ENCODE measurements around the gene ATN1. TPM values are rescaled to one million over a fixed set of nuclear protein-coding genes. Genes with fewer than 3 reads are reported as not detected.
A peak's percentile ranks its signal among the peaks of the same experiment; 100 is the strongest.

The ATN1 gene
- total RNA-seq, 2 donors from 2014 or later = 34.0 to 62.3 TPM

DNA sequence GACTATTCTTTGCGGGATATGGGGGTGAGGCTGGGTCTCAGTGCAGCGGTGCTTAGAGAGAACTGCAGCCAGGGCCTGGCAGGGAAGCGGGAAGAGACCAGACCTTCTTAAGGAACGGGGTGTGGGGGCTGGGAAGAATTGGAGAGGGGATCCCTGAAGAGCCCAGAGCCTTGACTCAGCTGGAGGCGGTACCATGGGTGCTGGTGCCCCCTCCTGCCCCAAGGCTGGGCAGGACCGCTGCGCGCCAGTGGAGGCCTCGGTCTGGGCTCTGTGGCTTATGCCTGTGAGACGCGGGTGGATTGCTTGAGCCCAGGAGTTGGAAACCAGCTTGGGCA is 14.5 kb downstream of the ATN1 start:
- Mint-ChIP-seq H3K4me1 (peaks cover 24% of the 10 kb centered on the region), H3K27ac (peak overlapping the region; percentile 100), H3K27me3 (no peaks in the 10 kb centered on the region), H3K36me3 (ENCODE audit: low read depth) (peaks cover 85% of the 10 kb centered on the region), H3K9me3 (no peaks in the 10 kb centered on the region), H3K4me3 (peak overlapping the region; percentile 87)
- ATAC-seq (replicated peaks) = no peak

DNA sequence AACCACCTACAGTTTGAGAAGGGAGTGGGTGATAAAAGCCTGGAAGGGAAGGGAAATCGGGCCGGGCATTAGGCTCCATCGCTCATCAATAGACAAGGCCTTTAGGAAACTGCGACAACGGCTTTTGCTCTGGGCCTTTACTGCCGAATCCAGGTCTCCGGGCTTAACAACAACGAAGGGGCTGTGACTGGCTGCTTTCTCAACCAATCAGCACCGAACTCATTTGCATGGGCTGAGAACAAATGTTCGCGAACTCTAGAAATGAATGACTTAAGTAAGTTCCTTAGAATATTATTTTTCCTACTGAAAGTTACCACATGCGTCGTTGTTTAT is 15.6 kb downstream of the ATN1 start:
- Mint-ChIP-seq H3K36me3 (ENCODE audit: low read depth) (peaks cover 88% of the 10 kb centered on the region), H3K27me3 (no peaks in the 10 kb centered on the region), H3K4me1 (peaks cover 28% of the 10 kb centered on the region), H3K27ac (peak overlapping the region; percentile 100), H3K4me3 (peak overlapping the region; percentile 87), H3K9me3 (no peaks in the 10 kb centered on the region)
- peak; percentile 53 for ATAC-seq (replicated peaks)

DNA sequence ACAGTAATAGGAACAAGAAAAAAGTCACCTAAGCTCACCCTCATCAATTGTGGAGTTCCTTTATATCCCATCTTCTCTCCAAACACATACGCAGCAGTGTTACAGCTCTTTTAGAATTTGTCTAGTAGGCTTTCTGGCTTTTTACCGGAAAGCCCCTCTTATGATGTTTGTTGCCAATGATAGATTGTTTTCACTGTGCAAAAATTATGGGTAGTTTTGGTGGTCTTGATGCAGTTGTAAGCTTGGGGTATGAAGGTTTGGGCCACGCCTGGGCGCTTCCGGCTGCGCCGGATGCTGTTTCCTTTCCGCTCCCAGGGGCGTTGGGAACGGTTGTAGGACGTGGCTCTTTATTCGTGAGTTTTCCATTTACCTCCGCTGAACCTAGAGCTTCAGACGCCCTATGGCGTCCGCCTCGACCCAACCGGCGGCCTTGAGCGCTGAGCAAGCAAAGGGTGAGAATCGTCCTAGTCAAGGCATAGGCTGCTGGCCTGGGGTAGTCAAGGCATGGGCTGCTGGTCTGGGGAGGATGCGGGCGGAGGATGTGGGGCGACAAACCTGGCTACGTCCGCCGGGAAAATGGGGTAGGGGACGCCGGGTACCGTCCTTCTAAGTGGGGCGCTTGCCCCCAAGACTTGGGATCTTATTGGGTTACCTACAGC is 16.1 kb downstream of the ATN1 start, which contains the start of the genes C12orf57 and RNU7-1:
Gene C12orf57 (plus strand): TSS at position 301 of the 659 bp plus-strand sequence. CDS start 100 bp downstream, at position 401.
Gene RNU7-1 (plus strand): TSS at position 95 of the 659 bp plus-strand sequence.
- ATAC-seq (replicated peaks) = peak; percentile 50
- no peaks in the 10 kb centered on the region for H3K27me3 Mint-ChIP-seq
- H3K27ac Mint-ChIP-seq = peak within 1 kb of the TSS; percentile 100
- peak within 1 kb of the TSS; percentile 87 for H3K4me3 Mint-ChIP-seq
- peaks cover 30% of the 10 kb centered on the region for H3K4me1 Mint-ChIP-seq
- peaks cover 91% of the 10 kb centered on the region for H3K36me3 Mint-ChIP-seq (ENCODE audit: low read depth)
- H3K9me3 Mint-ChIP-seq = no peaks in the 10 kb centered on the region

DNA sequence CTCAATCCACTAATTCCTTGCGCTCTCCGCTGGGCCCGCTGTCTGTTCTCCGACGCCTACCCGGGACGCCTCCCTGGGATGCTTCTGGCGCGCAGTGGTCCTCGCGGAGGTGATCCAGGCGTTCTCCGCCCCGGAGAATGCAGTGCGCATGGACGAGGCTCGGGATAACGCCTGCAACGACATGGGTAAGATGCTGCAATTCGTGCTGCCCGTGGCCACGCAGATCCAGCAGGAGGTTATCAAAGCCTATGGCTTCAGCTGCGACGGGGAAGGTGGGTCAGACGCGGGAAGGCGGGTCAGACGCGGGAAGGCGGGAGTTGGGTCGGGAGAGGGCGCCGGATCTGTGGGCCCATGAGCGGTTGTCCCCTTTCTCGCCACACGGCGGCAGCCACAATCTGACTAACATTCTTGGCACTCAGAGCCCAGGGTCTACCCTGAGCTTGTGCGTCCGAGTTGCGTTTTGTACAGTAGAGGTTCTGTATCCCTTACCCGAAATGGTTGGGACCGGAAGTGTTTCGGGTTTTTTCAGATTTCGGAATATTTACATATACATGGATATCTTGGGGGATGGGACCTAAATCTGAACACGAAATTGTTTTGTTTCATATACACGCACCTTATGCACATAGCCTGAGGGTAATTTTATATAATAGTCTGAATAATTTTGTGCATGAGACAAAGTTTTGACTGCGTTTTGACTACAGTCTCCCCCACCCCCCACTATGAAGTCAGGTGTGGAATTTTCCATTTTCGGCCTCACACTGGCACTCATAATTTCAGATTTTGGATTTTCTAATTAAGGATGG is 16.8 kb downstream of the ATN1 start:
- Mint-ChIP-seq H3K27me3 (no peaks in the 10 kb centered on the region), H3K36me3 (ENCODE audit: low read depth) (peaks cover 91% of the 10 kb centered on the region), H3K27ac (peak overlapping the region; percentile 100), H3K9me3 (no peaks in the 10 kb centered on the region), H3K4me3 (peak overlapping the region; percentile 87), H3K4me1 (peaks cover 33% of the 10 kb centered on the region)
- ATAC-seq (replicated peaks) = peak; percentile 59

DNA sequence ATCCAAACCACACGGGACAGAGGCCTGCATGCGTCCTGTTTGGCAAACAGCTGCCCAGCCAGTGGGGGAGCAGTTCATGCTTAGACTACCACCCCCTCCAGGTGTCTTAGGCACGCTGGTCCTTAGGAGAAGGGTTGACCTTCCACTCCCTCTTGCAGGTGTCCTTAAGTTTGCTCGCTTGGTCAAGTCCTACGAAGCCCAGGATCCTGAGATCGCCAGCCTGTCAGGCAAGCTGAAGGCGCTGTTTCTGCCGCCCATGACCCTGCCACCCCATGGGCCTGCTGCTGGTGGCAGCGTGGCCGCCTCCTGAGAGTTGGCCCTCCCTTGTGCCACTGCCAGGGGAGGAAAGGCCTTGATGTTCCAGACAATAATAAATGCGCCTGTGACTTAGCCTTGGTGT is 17.9 kb downstream of the ATN1 start:
- Mint-ChIP-seq H3K27ac (peak overlapping the region; percentile 100), H3K9me3 (no peaks in the 10 kb centered on the region), H3K4me1 (peaks cover 41% of the 10 kb centered on the region), H3K27me3 (no peaks in the 10 kb centered on the region), H3K36me3 (ENCODE audit: low read depth) (peaks cover 82% of the 10 kb centered on the region), H3K4me3 (peak overlapping the region; percentile 87)
- no peak for ATAC-seq (replicated peaks)

DNA sequence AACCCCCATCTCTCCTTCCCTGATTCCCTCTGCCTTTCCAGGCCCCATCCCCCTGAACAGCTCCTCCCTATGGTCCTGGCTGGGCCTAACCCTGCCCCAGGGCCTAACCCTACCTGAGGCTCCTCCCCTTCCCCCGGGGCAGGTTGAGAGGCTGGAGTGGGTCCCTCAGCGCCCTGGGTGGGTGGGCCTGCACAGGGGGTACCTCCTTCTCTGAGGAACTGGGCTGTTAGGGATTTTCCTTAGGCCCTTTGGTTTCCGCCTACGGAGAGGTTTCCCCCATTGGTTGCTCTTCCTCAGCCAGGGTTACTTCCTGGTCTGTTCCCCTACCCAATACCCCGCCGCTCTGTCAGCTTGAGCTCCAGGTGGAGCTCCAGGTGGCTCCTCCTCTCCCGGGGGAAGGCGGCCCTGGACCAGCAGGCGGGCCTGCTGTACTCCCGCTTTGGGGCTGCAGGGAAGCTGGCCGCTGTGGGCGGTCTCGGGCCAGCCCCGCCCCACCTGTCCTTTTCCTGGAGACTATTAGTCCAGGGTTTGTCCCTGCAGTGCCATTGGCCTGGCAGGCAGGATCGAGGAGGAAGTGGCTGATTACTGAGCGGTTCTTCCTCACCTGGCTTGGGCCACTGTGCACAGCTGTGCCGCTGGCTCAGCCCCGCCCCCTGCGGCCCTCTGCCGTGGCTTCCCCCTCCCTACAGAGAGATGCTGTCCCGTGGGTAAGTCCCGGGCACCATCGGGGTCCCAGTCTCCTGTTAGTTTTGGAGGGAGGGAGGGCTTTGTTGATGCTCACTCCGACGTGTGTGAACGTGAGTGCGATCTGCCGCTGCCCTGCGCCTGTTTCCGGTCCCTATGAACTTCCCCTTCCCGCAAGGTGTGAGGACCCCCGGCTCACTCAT is 18.5 kb downstream of the ATN1 start:
- Mint-ChIP-seq H3K27ac (peak overlapping the region; percentile 100), H3K4me3 (peak overlapping the region; percentile 87), H3K27me3 (no peaks in the 10 kb centered on the region), H3K4me1 (peaks cover 42% of the 10 kb centered on the region), H3K9me3 (no peaks in the 10 kb centered on the region), H3K36me3 (ENCODE audit: low read depth) (peaks cover 81% of the 10 kb centered on the region)
- ATAC-seq (replicated peaks) = peak; percentile 55

DNA sequence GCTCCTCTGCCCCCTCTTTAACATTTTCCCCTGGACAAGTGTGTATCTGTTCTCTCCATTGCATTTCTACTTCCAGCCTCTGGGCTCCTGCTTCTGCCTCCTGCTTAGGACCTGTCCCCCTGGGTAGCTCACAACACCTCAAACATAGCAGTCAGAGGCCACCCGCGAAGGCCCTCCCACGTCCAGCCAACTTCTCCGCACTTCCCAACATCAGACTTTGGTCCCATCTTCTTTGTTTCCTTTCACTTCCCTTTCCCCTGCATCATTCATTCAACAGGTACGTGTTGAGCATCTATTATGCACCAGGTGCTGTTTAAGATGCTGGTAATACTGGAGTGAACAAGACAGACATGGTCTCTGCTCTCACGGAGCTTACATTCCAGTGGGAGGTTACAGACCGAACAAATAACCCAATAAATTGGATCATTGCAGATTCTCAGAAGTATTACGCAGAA is 19.2 kb downstream of the ATN1 start:
- Mint-ChIP-seq H3K27me3 (no peaks in the 10 kb centered on the region), H3K4me1 (peaks cover 42% of the 10 kb centered on the region), H3K9me3 (no peaks in the 10 kb centered on the region), H3K27ac (peak overlapping the region; percentile 100), H3K36me3 (ENCODE audit: low read depth) (peaks cover 82% of the 10 kb centered on the region), H3K4me3 (peak overlapping the region; percentile 87)
- ATAC-seq (replicated peaks) = no peak

DNA sequence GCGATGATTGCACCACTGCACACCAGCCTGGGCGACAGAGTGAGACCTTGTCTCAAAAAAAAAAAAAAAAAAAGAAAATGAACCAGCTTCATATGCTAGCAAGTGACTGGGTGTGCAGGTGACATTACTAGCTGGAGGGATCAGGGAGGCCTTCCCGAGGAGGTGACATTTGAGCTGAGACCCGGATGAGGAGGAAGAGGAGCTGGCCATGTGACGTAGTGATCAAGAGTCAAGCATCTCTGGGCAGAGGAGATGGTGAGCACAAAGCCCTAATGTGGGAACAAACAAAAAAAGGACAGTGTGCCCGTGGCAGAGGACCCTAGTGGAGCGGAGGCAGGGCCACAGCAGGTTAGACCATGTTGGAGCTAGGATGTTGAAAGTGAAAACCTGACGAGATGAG is 19.9 kb downstream of the ATN1 start:
- no peaks in the 10 kb centered on the region for H3K9me3 Mint-ChIP-seq
- ATAC-seq (replicated peaks) = no peak
- peaks cover 42% of the 10 kb centered on the region for H3K4me1 Mint-ChIP-seq
- peaks cover 82% of the 10 kb centered on the region for H3K36me3 Mint-ChIP-seq (ENCODE audit: low read depth)
- no peaks in the 10 kb centered on the region for H3K27me3 Mint-ChIP-seq
- peak overlapping the region; percentile 100 for H3K27ac Mint-ChIP-seq
- H3K4me3 Mint-ChIP-seq = peak overlapping the region; percentile 87

DNA sequence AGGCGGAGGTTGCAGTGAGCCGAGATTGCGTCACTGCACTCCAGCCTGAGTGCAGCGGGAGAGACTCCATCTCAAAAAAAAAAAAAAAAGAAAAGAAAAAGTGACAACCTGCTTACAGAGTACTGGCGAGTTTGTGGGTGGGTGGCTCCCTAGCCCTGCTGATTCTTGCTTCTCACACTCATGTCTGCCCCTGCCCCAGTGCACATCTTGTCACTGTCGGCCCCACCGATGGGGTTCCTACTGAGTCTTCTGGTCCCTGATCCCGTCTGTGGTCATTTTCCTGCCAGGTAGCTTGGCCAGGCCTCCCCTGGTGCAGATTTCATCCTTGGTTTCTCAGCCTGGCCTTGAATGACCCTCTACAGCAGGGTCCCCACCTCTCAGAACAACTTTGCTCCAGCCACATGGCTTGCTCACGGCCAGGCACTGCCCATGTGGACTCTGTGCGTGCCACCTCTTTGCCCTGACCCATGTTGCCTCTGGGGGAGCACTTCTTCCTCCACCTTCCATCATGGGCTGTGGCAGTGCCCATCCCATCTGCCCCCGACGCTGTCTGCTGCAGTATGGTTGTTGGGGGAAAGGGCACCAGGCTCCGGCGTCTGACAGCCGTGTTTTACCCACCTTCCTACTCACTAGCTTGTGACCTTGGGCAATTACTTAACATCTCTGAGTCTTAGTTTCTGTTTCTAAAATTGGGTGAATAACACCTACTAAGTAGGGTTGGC is 21.3 kb downstream of the ATN1 start:
- H3K27ac Mint-ChIP-seq = peak overlapping the region; percentile 100
- no peak for ATAC-seq (replicated peaks)
- peaks cover 86% of the 10 kb centered on the region for H3K36me3 Mint-ChIP-seq (ENCODE audit: low read depth)
- peaks cover 38% of the 10 kb centered on the region for H3K4me1 Mint-ChIP-seq
- no peaks in the 10 kb centered on the region for H3K9me3 Mint-ChIP-seq
- peak overlapping the region; percentile 87 for H3K4me3 Mint-ChIP-seq
- no peaks in the 10 kb centered on the region for H3K27me3 Mint-ChIP-seq

DNA sequence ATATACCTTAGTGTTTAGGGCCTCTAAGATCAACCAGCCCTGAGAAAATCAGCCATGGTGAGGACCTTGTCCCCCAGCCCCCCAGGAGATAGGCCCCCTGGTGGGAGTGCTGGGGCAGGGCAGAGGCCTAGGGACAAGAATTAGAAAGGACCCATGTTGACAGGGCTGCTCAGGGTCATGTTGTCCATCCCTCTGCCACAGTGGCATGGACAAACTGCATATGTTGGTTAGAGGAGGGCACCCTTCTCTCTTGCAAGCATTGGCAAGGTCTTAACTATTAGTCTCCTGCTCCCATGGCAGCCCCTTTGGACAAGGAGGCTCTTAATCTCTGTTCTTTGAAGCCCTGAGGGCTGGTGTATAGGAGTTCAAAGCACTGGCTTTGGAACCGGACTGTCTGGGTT is 22.6 kb downstream of the ATN1 start:
- Mint-ChIP-seq H3K36me3 (ENCODE audit: low read depth) (peaks cover 86% of the 10 kb centered on the region), H3K27ac (peak overlapping the region; percentile 100), H3K4me1 (peaks cover 48% of the 10 kb centered on the region), H3K9me3 (no peaks in the 10 kb centered on the region), H3K4me3 (peak overlapping the region; percentile 87), H3K27me3 (no peaks in the 10 kb centered on the region)
- no peak for ATAC-seq (replicated peaks)

DNA sequence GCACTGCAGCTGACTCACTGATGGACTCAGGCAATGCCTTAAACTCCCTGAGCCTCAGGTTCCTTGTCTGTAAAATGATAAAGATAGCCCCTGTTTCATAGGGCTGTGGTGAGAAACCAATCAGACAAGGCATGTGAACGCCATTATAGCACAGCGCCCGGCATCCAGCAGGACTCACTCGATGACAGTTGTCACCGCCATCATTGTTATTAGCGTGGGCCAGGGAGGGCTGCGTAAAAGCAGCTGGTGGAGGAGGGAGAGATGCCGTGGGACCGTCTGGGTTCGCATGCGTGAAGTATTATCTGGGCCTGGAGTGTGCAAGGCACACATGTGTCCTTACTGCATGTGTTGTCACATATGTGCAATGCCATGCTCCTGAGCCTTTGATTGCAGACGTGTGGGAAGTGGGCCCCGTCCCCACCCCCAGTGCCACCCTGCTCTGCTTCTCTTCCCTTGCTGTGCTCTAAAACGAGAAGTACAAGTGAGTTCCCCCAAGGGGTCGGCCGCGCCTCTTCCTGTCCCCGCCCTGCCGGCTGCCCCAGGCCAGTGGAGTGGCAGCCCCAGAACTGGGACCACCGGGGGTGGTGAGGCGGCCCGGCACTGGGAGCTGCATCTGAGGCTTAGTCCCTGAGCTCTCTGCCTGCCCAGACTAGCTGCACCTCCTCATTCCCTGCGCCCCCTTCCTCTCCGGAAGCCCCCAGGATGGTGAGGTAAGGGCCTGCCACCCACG is 23.2 kb downstream of the ATN1 start, which contains the start of gene PTPN6:
Gene PTPN6 (plus strand): TSS at position 546 of the 730 bp plus-strand sequence. CDS start 157 bp downstream, at position 703.
- ATAC-seq (replicated peaks) = peak; percentile 6
- peak within 1 kb of the TSS; percentile 87 for H3K4me3 Mint-ChIP-seq
- H3K36me3 Mint-ChIP-seq (ENCODE audit: low read depth) = peaks cover 86% of the 10 kb centered on the region
- no peaks in the 10 kb centered on the region for H3K27me3 Mint-ChIP-seq
- H3K9me3 Mint-ChIP-seq = no peaks in the 10 kb centered on the region
- peaks cover 51% of the 10 kb centered on the region for H3K4me1 Mint-ChIP-seq
- peak within 1 kb of the TSS; percentile 100 for H3K27ac Mint-ChIP-seq

DNA sequence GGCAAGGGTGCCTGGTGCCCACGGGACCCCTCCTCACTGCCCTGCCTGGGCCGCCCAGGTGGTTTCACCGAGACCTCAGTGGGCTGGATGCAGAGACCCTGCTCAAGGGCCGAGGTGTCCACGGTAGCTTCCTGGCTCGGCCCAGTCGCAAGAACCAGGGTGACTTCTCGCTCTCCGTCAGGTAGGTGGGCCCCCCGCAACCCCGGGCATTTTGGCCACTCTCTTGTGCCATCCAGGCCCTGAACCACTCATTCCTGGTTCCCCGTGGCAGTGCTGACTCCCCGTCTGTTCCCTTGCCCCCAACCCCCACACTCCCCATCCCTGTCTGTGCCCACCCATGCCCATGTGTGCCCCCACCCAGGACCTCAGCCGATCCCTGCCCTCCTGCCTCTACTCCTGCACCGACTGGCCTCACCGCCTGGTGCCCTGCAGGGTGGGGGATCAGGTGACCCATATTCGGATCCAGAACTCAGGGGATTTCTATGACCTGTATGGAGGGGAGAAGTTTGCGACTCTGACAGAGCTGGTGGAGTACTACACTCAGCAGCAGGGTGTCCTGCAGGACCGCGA is 23.9 kb downstream of the ATN1 start:
- Mint-ChIP-seq H3K4me1 (peaks cover 58% of the 10 kb centered on the region), H3K36me3 (ENCODE audit: low read depth) (peaks cover 86% of the 10 kb centered on the region), H3K4me3 (peak overlapping the region; percentile 87), H3K27me3 (no peaks in the 10 kb centered on the region), H3K27ac (peak overlapping the region; percentile 100), H3K9me3 (no peaks in the 10 kb centered on the region)
- ATAC-seq (replicated peaks) = peak; percentile 8

All from activated T-helper 17 cell treated with anti-CD3 and anti-CD28 coated beads, Interleukin-2, amount 50 U/mL, for 72 hours (primary cell).